Suprapubic skin (tissue), 4 donors: ENCODE data around the gene RAB26. TPM values are rescaled to one million over a fixed set of nuclear protein-coding genes. Genes with fewer than 3 reads are reported as not detected.

ENCODE experiments used
- DNase-seq, 2 donors: peaks; one replicate each; pipeline ENCODE4 v3.0.0-alpha.2; 2019; ENCODE audit warnings: low spot score in 2 of 2
- H3K27ac ChIP-seq: fragments of 200-600 bp; sonication (generic); one replicate; pipeline ENCODE4 v1.5.1; 2019
- H3K27me3 ChIP-seq: fragments of 200-600 bp; sonication (generic); one replicate; pipeline ENCODE4 v1.5.1; 2019
- H3K36me3 ChIP-seq: fragments of 200-600 bp; sonication (generic); one replicate; pipeline ENCODE4 v1.5.1; 2019
- H3K4me1 ChIP-seq: fragments of 200-600 bp; sonication (generic); one replicate; pipeline ENCODE4 v1.5.1; 2019
- H3K4me3 ChIP-seq: fragments of 200-600 bp; sonication (generic); one replicate; pipeline ENCODE4 v1.5.1; 2019; ENCODE audit warnings: mild to moderate bottlenecking
- H3K9me3 ChIP-seq: fragments of 200-600 bp; sonication (generic); one replicate; pipeline ENCODE4 v1.5.1; 2019
- CTCF ChIP-seq, 2 donors: fragments of 200-600 bp in 1 of 2; fragments of 450-650 bp in 1 of 2; sonication (generic) in 1 of 2; IDR thresholded peaks; one replicate each; pipeline ENCODE4 v1.5.1; 2016 to 2019; ENCODE audit warnings: antibody characterized with exemption in 2 of 2, mild to moderate bottlenecking in 1 of 2, moderate library complexity in 1 of 2
- EP300 ChIP-seq: sonication (generic); formaldehyde crosslinking; IDR thresholded peaks from one replicate; pipeline ENCODE4 v1.6.1; 2017; ENCODE audit warnings: antibody characterized with exemption
- POLR2A ChIP-seq, 2 donors: fragments of 450-650 bp; IDR thresholded peaks; one replicate each; pipeline ENCODE4 v1.6.1; 2017; ENCODE audit warnings: antibody characterized with exemption in 2 of 2, mild to moderate bottlenecking in 2 of 2, moderate library complexity in 2 of 2
- POLR2AphosphoS5 ChIP-seq, 3 donors: sonication (generic); formaldehyde crosslinking; IDR thresholded peaks; one replicate each; pipeline ENCODE4 v1.6.1; 2017; ENCODE audit warnings: antibody characterized with exemption in 3 of 3
- WGBS: methylation state at CpG from one replicate; pipeline ENCODE4 v1.1.5; 2018; 5-methylcytosine and 5-hydroxymethylcytosine counted together
- total RNA-seq, 4 donors: library from RNA; depleted of rRNA; stranded (reverse); fragments of >200 nt; gene quantifications; one replicate each; pipeline ENCODE4 v1.1.0, GENCODE V29; 2016

Gene RAB26
- total RNA-seq, 4 donors from 2014 or later = 0.64 to 3.0 (median 1.4) TPM

DNA sequence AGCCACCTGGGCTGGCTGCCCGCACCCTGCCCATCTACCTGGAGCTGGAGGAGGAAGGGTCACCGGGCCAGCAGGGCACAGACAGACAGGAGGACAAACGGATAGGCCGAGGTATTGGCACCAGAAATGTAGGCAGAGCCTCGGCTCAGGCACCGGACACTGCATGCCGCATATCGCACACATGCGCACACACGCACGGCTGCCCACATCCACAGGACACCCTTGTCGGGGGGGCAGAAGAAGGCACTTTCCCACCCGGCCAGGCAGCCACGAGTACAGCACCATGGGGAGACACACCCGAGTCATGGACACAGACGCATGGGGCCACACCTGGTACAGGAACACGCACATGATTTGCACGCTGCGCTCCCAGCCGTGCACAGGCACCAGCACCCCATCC, 33.5 kb downstream of the RAB26 start:
- H3K9me3 ChIP-seq = no peaks in the 10 kb centered on the region
- peaks cover 13% of the 10 kb centered on the region for H3K4me1 ChIP-seq
- H3K4me3 ChIP-seq = no peak overlapping the region
- no peaks in the 10 kb centered on the region for H3K27me3 ChIP-seq
- peaks cover 10% of the 10 kb centered on the region for H3K36me3 ChIP-seq
- DNase-seq = no peak
- WGBS = 98% methylated on average over 10 of the region's 20 CpGs
- H3K27ac ChIP-seq = no peak overlapping the region
- TF ChIP-seq EP300 = no peak
- TF ChIP-seq CTCF (IDR thresholded peaks at IDR 0.05) = no peak
- no peak for TF ChIP-seq POLR2AphosphoS5 (IDR thresholded peaks at IDR 0.05)
- no peak for TF ChIP-seq POLR2A (IDR thresholded peaks at IDR 0.05)

DNA sequence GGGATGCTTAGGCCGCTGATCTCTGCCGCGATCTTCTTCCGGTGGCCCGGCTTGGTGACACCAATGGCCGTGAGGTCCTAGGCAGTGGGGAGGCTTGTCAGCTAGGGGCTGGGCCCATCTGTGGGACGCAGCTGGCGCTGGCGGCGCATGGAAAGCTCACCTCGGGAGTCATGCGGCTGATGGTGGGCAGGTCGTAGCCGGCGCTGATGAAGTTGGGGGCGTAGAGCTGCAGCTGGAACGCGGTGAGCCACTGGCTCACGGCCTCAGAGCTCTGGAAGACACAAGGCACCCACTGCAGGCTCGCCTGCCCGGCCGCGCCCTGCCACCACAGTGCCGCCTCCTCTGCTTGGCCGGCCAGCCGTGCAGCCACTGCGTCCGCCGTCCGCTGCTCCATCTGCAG, 35.2 kb downstream of the RAB26 start:
- Histone ChIP-seq H3K36me3 (no peaks in the 10 kb centered on the region), H3K27ac (no peak overlapping the region), H3K9me3 (no peaks in the 10 kb centered on the region), H3K27me3 (no peaks in the 10 kb centered on the region), H3K4me3 (no peak overlapping the region), H3K4me1 (peaks cover 13% of the 10 kb centered on the region)
- WGBS = 95% methylated on average over 23 of the region's 30 CpGs
- DNase-seq = no peak
- no peak for TF ChIP-seq POLR2AphosphoS5 (IDR thresholded peaks at IDR 0.05)
- no peak for TF ChIP-seq EP300
- TF ChIP-seq CTCF (IDR thresholded peaks at IDR 0.05) = no peak
- no peak for TF ChIP-seq POLR2A (IDR thresholded peaks at IDR 0.05)

DNA sequence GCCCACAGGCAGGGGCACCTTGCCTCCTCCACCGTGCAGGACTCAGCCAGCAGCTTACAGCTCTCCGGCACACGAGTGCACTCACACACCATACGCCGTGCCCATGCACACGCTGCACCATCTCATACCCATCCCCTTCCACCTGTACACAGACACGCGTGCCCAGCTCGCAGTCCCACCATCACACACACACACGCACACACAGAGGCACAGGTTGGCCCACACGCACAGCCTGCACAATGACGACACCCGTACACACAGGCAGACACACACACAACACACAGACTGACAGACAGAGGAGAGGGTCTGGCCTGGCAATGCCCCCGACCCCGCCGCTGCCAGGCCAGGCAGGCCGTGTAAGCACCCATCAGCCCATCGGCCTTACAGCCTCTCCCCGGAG, 35.9 kb downstream of the RAB26 start:
- no peaks in the 10 kb centered on the region for H3K27me3 ChIP-seq
- H3K4me1 ChIP-seq = peaks cover 9% of the 10 kb centered on the region
- no peak overlapping the region for H3K4me3 ChIP-seq
- H3K36me3 ChIP-seq = no peaks in the 10 kb centered on the region
- H3K27ac ChIP-seq = no peak overlapping the region
- 77% methylated on average over 16 of the region's 19 CpGs for WGBS
- DNase-seq = no peak
- TF ChIP-seq CTCF (IDR thresholded peaks at IDR 0.05) = no peak
- no peak for TF ChIP-seq POLR2AphosphoS5 (IDR thresholded peaks at IDR 0.05)
- TF ChIP-seq EP300 = no peak
- no peak for TF ChIP-seq POLR2A (IDR thresholded peaks at IDR 0.05)
- no peaks in the 10 kb centered on the region for H3K9me3 ChIP-seq

GRCh38 chr16:2184962-2185361, 36.5 kb downstream of the RAB26 start:
- 93% methylated on average over 6 of the region's 20 CpGs for WGBS
- Histone ChIP-seq H3K4me3 (no peak overlapping the region), H3K9me3 (no peaks in the 10 kb centered on the region), H3K4me1 (peaks cover 7% of the 10 kb centered on the region), H3K27me3 (no peaks in the 10 kb centered on the region), H3K27ac (no peak overlapping the region), H3K36me3 (no peaks in the 10 kb centered on the region)
- TF ChIP-seq POLR2A (IDR thresholded peaks at IDR 0.05) (no peak), EP300 (no peak), POLR2AphosphoS5 (IDR thresholded peaks at IDR 0.05) (no peak), CTCF (IDR thresholded peaks at IDR 0.05) (no peak)
- DNase-seq = no peak

DNA sequence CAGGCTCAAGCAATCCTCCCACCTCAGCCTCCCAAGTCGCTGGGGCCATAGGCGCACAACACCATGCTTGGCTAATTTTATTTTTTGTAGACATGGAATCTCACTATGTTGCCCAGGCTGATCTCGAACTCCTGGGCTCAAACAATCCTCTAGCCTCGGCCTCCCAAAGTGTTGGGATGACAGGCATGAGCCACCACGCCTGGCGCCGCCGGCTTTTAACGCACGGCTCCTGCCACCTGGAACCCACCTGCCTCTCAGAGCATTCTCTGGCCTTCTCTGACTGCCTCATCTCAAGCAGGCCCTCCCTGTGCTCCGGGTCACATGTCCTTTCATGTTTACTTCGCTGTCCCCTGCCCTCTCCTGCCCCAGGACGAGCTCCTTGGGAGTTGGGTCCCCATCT, 37.6 kb downstream of the RAB26 start:
- 89% methylated on average over 13 of the region's 13 CpGs for WGBS
- Histone ChIP-seq H3K27ac (no peak overlapping the region), H3K36me3 (no peaks in the 10 kb centered on the region), H3K4me3 (no peak overlapping the region), H3K27me3 (no peaks in the 10 kb centered on the region), H3K9me3 (no peaks in the 10 kb centered on the region), H3K4me1 (peaks cover 17% of the 10 kb centered on the region)
- no peak for DNase-seq
- TF ChIP-seq POLR2AphosphoS5 (IDR thresholded peaks at IDR 0.05) (no peak), CTCF (IDR thresholded peaks at IDR 0.05) (no peak), EP300 (no peak), POLR2A (IDR thresholded peaks at IDR 0.05) (no peak)
